Embryonic facial prominence (tissue), 1 donor: ENCODE measurements around the gene PRKCA.

ENCODE experiments used
- DNase-seq: peaks from one replicate; pipeline ENCODE4 v3.0.0-alpha.2; 2016; ENCODE audit errors: extremely low spot score

PRKCA gene

GRCh38 chr17:66654106-66654740 is 351.8 kb downstream of the PRKCA start:
- DNase-seq, result no peak

GRCh38 chr17:66654764-66655163 is 352.4 kb downstream of the PRKCA start:
- no peak for DNase-seq

GRCh38 chr17:66655461-66655860 is 353.0 kb downstream of the PRKCA start:
- no peak for DNase-seq

GRCh38 chr17:66655861-66656260 is 353.4 kb downstream of the PRKCA start:
- DNase-seq, result no peak

GRCh38 chr17:66661411-66662256 is 359.2 kb downstream of the PRKCA start:
- DNase-seq, result no peak

- no peak for DNase-seq
These were observed 360.1 kb downstream of the PRKCA start for GRCh38 chr17:66662496-66662895.

GRCh38 chr17:66663041-66663606 is 360.7 kb downstream of the PRKCA start:
- no peak for DNase-seq

GRCh38 chr17:66664336-66664735 is 361.9 kb downstream of the PRKCA start:
- DNase-seq, result no peak

GRCh38 chr17:66665194-66665593 is 362.8 kb downstream of the PRKCA start:
- no peak for DNase-seq

- no peak for DNase-seq
These were observed 364.7 kb downstream of the PRKCA start for GRCh38 chr17:66667090-66667489.

- no peak for DNase-seq
These were observed 365.1 kb downstream of the PRKCA start for GRCh38 chr17:66667491-66668030.

GRCh38 chr17:66670206-66670605 is 367.8 kb downstream of the PRKCA start:
- no peak for DNase-seq

GRCh38 chr17:66671156-66671555 is 368.7 kb downstream of the PRKCA start:
- DNase-seq, result no peak

GRCh38 chr17:66673668-66674276 is 371.4 kb downstream of the PRKCA start:
- DNase-seq, result no peak

- no peak for DNase-seq
These were observed 373.0 kb downstream of the PRKCA start for GRCh38 chr17:66675273-66675990.

GRCh38 chr17:66675991-66676371 is 373.6 kb downstream of the PRKCA start:
- no peak for DNase-seq

GRCh38 chr17:66676421-66676820 is 374.0 kb downstream of the PRKCA start:
- DNase-seq, result no peak

GRCh38 chr17:66677201-66677981 is 375.0 kb downstream of the PRKCA start:
- DNase-seq, result no peak

- no peak for DNase-seq
These were observed 375.6 kb downstream of the PRKCA start for GRCh38 chr17:66678061-66678460.

GRCh38 chr17:66678827-66679226 is 376.4 kb downstream of the PRKCA start:
- no peak for DNase-seq
